Common myeloid progenitor, CD34-positive (primary cell): ENCODE data around the gene SLC47A2.
A peak's percentile ranks its signal among the peaks of the same experiment; 100 is the strongest.

ENCODE experiments used
- CTCF ChIA-PET: fragments of 350-600 bp; sonication (Branson Sonifier 250); formaldehyde crosslinking; loops from one replicate; lab custom pipeline; 2021; ENCODE audit warnings: antibody characterized with exemption; lab: Charles Lee
- POLR2A ChIA-PET: fragments of 350-600 bp; sonication (Branson Sonifier 250); formaldehyde crosslinking; loops from one replicate; lab custom pipeline; 2021; ENCODE audit warnings: antibody characterized with exemption; lab: Charles Lee
- DNase-seq, 3 donors: peaks; one replicate each; pipeline versions ENCODE4 v3.0.0 to v3.0.0-alpha.2; 2013
- H3K27ac ChIP-seq, 2 experiments: 1 replicate in 1 of 2; 2 replicates in 1 of 2; pipeline ENCODE4 v1.7.0; 2013; ENCODE audit warnings: inconsistent platforms in 2 of 2, low read length in 2 of 2, mild to moderate bottlenecking in 2 of 2, low read depth in 1 of 2, moderate library complexity in 1 of 2; ENCODE audit not compliant: severe bottlenecking in 2 of 2, insufficient read depth in 1 of 2, poor library complexity in 1 of 2
- H3K27me3 ChIP-seq, 5 experiments: replicated peaks in 2 of 5; 1 replicate in 3 of 5; 2 replicates in 2 of 5; pipeline versions ENCODE4 v1.6.1 to v1.7.0; 2013; ENCODE audit warnings: low read length in 4 of 5, mild to moderate bottlenecking in 2 of 5, moderate library complexity in 2 of 5, inconsistent platforms in 1 of 5; ENCODE audit not compliant: insufficient read depth in 5 of 5, control insufficient read depth in 4 of 5
- H3K36me3 ChIP-seq, 4 experiments: 1 replicate in 2 of 4; 2 replicates in 2 of 4; pipeline versions ENCODE4 v1.6.1 to v1.7.0; 2013; ENCODE audit warnings: low read length in 3 of 4, control low read depth in 1 of 4, mild to moderate bottlenecking in 1 of 4; ENCODE audit not compliant: control insufficient read depth in 4 of 4, insufficient read depth in 4 of 4
- H3K4me1 ChIP-seq, 4 experiments: 1 replicate in 3 of 4; 2 replicates in 1 of 4; pipeline versions ENCODE4 v1.6.1 to v1.7.1; 2013; ENCODE audit warnings: low read length in 3 of 4, mild to moderate bottlenecking in 3 of 4, control low read depth in 1 of 4, inconsistent platforms in 1 of 4, moderate library complexity in 1 of 4; ENCODE audit not compliant: control insufficient read depth in 4 of 4, insufficient read depth in 4 of 4; ENCODE audit errors: control extremely low read depth in 1 of 4
- H3K4me3 ChIP-seq, 7 experiments: 1 replicate in 4 of 7; 2 replicates in 3 of 7; pipeline versions ENCODE4 v1.5.1 to v1.7.0; 2013; ENCODE audit warnings: mild to moderate bottlenecking in 7 of 7, low read length in 6 of 7, moderate library complexity in 6 of 7, inconsistent platforms in 2 of 7, low read depth in 2 of 7, control low read depth in 1 of 7; ENCODE audit not compliant: insufficient read depth in 4 of 7, control insufficient read depth in 1 of 7; ENCODE audit errors: extremely low read depth in 1 of 7
- H3K9me3 ChIP-seq, 5 experiments: 1 replicate in 4 of 5; 2 replicates in 1 of 5; pipeline versions ENCODE4 v1.6.1 to v1.7.1; 2013; ENCODE audit warnings: low read length in 4 of 5, mild to moderate bottlenecking in 2 of 5, inconsistent platforms in 1 of 5, low read depth in 1 of 5, moderate library complexity in 1 of 5; ENCODE audit not compliant: control insufficient read depth in 4 of 5, insufficient read depth in 2 of 5; ENCODE audit errors: control extremely low read depth in 1 of 5
- WGBS: methylation state at CpG from one replicate; pipeline ENCODE4 v1.1.5; 2013; ENCODE audit not compliant: insufficient coverage; 5-methylcytosine and 5-hydroxymethylcytosine counted together

The SLC47A2 gene

DNA sequence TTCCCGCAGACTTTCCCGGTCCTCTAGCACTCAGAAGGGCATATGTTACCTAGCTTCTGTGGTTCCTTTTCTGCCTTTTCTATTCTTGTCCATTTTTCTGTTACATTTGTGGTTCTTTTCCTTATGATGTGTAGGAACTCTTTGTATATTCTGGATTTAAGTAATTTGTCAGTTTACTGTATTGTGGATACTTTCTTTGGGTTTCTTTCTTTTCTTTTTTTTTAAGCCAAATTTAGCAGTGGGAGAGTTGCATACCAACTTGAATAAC, 67.2 kb downstream of the SLC47A2 start:
- H3K4me3 ChIP-seq, result peak overlapping the region; percentile 28 to 89 (median 80)
- peaks cover 10 to 32% (median 28%) of the 10 kb centered on the region in 4 experiments for H3K4me1 ChIP-seq
- H3K27ac ChIP-seq, result no peak overlapping the region
- DNase-seq, result no peak
- 6% methylated on average over 2 of the region's 2 CpGs for WGBS
- CTCF ChIA-PET, result interaction anchor here (0.6 to 1.8 kb wide), 4 partner anchors 13 to 136 kb away, joined by 3 to 7 read pairs (median 3); no protein-coding TSS in a partner anchor
- no peaks in the 10 kb centered on the region for H3K9me3 ChIP-seq
- peaks cover 0 to 6% (median 4%) of the 10 kb centered on the region in 4 experiments for H3K36me3 ChIP-seq
- H3K27me3 ChIP-seq, result no peaks in the 10 kb centered on the region
- POLR2A ChIA-PET, result interaction anchor here (0.8 to 1.0 kb wide), 2 partner anchors 8 to 21 kb away, joined by 3 read pairs; no protein-coding TSS in a partner anchor

DNA sequence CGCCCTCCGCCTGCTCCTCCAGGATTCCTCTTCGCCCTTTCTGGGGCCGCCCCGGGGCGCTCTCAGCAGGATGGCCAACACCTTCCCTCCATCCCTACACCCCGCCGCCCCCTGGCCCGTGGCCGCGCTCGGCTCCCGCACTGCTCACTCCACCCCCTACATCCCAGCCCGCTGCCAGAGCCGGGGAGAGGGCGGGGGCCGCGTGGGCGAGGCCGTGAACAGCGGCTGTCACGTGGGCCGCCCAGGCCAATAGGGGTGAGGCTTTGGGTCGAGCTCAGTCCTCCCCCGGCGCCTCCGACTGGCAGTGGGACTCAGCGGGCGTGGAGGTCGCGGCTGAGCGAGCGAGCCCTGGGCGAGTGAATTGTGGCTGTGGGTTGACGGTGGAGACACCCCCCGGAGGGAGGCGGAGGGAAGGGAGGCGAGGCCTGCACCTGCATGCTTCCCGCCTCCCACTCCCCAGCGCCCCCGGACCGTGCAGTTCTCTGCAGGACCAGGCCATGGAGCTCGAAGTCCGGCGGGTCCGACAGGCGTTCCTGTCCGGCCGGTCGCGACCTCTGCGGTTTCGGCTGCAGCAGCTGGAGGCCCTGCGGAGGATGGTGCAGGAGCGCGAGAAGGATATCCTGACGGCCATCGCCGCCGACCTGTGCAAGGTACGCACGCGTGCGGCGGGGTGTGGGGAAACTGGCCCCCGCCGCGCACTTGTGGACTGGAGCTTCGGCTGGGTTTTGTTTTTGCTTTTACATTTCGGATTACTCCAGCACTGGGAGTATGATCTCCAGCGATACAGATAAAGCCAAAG, 67.7 kb downstream of the SLC47A2 start, which contains the start of gene ALDH3A2:
Gene ALDH3A2 (plus strand): TSS at position 277 of the 799 bp plus-strand sequence. CDS start 221 bp downstream, at position 498.
- Histone ChIP-seq H3K4me1 (peaks cover 10 to 32% (median 28%) of the 10 kb centered on the region in 4 experiments), H3K27me3 (no peaks in the 10 kb centered on the region), H3K4me3 (peak within 1 kb of the TSS; percentile 28 to 89 (median 80)), H3K27ac (peak within 1 kb of the TSS in 1 of 2 experiments; percentile 25), H3K36me3 (peaks cover 0 to 6% (median 3%) of the 10 kb centered on the region in 4 experiments), H3K9me3 (no peaks in the 10 kb centered on the region)
- 0% methylated on average over 60 of the region's 71 CpGs for WGBS
- CTCF ChIA-PET, result interaction anchor here (0.9 to 2.4 kb wide), 9 partner anchors 11 to 136 kb away, joined by 3 to 13 read pairs (median 3); no protein-coding TSS in a partner anchor
- DNase-seq, result peak; percentile 81 to 93 (median 91)
- POLR2A ChIA-PET, result interaction anchor here (0.6 to 1.1 kb wide), 4 partner anchors 8 to 52 kb away, joined by 3 to 4 read pairs (median 3); no protein-coding TSS in a partner anchor

- ChIA-PET CTCF (interaction anchor here (0.9 to 2.4 kb wide), 10 partner anchors 12 to 285 kb away, joined by 3 to 13 read pairs (median 3); partner anchors contain the start of gene B9D1), POLR2A (interaction anchor here (1.1 kb wide), 1 partner anchor 24 kb away, joined by 4 read pairs; no protein-coding TSS in a partner anchor)
- Histone ChIP-seq H3K27me3 (no peaks in the 10 kb centered on the region), H3K4me1 (peaks cover 10 to 32% (median 28%) of the 10 kb centered on the region in 4 experiments), H3K4me3 (peak overlapping the region; percentile 28 to 89 (median 80)), H3K9me3 (no peaks in the 10 kb centered on the region), H3K27ac (peak overlapping the region in 1 of 2 experiments; percentile 25), H3K36me3 (peaks cover 0 to 5% (median 0%) of the 10 kb centered on the region in 4 experiments)
- 3% methylated on average over 36 of the region's 37 CpGs for whole genome bisulfite sequencing
- DNase-seq, result peak in 2 of 3 donors; percentile 39 to 58
Observed at GRCh38 chr17:19647697-19648474, 68.5 kb downstream of the SLC47A2 start.

DNA sequence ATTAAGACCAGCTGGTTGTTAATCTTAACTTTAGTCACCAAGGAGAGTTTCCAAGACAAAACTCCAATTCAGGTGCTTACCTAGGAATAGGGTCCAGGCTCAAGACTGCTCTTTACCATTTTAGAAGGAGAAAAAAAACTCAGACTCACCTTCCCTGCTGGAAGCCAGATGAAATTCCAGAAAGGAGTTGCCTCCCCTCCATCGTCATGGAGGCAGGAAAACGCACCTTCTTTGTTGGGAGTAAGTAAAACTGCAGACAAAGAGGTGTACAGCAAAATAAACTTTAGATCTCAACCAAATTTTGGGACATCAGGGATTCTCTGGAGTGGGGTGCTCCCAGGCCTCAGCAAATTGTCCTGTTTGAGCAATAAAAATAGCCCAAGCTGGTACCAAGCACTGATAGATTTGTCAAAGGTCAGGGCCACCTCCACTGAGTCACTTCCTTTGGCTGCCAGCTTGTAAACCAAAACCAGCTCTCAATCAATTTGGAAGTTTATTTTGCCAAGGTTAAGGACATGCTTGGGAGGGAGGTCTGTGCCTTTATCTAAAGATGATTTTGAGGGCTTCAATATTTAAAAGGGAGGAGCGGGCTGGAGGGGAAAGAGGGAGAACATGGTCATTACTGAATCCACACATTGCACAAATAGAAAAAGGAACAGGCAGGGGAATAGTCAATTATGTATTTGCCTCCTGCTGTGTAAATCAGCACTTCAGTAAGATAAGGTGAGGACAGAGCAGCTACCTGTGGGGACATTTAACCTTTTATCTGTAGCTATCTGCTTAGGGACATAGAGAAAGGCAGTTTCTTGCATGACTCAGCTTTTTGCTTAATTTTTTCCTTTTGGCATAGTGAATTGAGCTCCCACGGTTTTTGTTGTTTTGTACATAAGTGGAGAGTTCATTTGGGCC, 69.3 kb downstream of the SLC47A2 start:
- no peaks in the 10 kb centered on the region for H3K27me3 ChIP-seq
- POLR2A ChIA-PET, result interaction anchor here (1.1 kb wide), 1 partner anchor 25 kb away, joined by 4 read pairs; no protein-coding TSS in a partner anchor
- no peak overlapping the region for H3K27ac ChIP-seq
- peak in 2 of 3 donors; percentile 40 to 58 for DNase-seq
- peaks cover 10 to 32% (median 28%) of the 10 kb centered on the region in 4 experiments for H3K4me1 ChIP-seq
- no peaks in the 10 kb centered on the region for H3K36me3 ChIP-seq
- H3K4me3 ChIP-seq, result peak overlapping the region in 2 of 7 experiments; percentile 84 to 89
- H3K9me3 ChIP-seq, result no peaks in the 10 kb centered on the region
- WGBS, result 100% methylated on average over 1 of the region's 4 CpGs
- CTCF ChIA-PET, result interaction anchor here (0.9 to 2.4 kb wide), 13 partner anchors 10 to 284 kb away, joined by 3 to 13 read pairs (median 3); partner anchors contain the start of gene B9D1

DNA sequence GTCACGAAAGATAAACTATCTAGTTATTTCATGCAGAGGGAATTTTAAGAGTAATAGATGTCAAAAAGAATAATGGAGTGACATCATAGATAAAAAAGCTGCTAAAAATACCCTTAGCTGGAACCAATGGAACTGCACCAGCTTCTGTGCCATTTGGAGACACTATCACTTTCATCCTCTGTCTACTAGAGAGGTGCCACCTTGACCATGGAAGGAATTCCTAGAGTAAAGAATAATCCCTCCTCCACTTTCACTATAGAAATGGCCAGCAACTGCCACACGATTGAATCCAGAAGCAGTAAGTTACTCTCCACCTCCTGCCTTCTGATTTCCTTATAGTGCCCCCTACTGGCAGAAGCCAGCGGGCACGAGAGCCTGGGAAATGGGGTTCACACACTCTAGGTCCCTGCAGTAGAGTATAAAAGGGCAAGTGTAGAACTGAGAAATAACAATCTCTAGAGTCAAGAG, 70.6 kb downstream of the SLC47A2 start:
- no peaks in the 10 kb centered on the region for H3K36me3 ChIP-seq
- POLR2A ChIA-PET, result no interaction called here
- no peaks in the 10 kb centered on the region for H3K9me3 ChIP-seq
- no peak overlapping the region for H3K27ac ChIP-seq
- peaks cover 0 to 3% (median 0%) of the 10 kb centered on the region in 5 experiments for H3K27me3 ChIP-seq
- DNase-seq, result peak in 2 of 3 donors; percentile 47 to 55
- no peak overlapping the region for H3K4me3 ChIP-seq
- WGBS, result 80% methylated on average over 1 of the region's 4 CpGs
- peaks cover 10 to 32% (median 28%) of the 10 kb centered on the region in 4 experiments for H3K4me1 ChIP-seq
- CTCF ChIA-PET, result interaction anchor here (1.2 to 2.3 kb wide), 5 partner anchors 11 to 134 kb away, joined by 3 to 6 read pairs (median 3); no protein-coding TSS in a partner anchor
